ENCODE results near the gene GSG1.

GSG1 gene

DNA sequence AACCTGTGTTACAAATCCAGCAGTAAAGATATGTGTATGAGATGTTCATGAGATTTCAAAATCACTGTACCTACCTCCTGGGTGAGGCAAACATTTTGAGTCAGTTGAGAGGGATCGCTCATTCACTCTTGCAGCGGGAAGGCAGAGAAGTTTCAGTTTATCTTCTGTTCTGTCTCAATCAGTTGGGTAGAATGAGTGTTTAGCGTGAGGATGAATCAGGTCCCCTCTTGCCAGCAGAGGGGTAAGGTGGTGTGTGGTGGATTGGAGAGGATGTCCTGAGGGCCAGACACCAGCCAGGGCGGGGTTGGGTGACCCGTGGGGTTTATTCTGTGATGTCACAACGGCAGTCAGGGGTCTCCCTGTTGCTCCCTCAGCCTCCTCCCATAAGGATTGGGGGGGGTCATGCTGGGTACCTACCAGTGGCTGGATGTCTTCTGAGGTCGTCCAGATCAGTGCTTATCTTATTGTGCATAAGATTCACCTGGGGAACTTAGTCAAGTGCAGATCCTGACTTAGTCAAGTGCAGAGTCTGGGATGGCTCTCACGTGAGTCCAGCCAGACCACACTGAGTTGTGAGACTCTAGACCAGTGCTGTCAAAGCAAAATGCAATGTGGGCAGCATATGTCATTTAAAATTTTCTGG is at the start of gene GSG1:
TSS of gene GSG1 (minus strand) at position 277 of the 643 bp plus-strand sequence. CDS start at position 122, 155 bp downstream.
- peak; percentile 31 to 45 for DNase-seq

DNA sequence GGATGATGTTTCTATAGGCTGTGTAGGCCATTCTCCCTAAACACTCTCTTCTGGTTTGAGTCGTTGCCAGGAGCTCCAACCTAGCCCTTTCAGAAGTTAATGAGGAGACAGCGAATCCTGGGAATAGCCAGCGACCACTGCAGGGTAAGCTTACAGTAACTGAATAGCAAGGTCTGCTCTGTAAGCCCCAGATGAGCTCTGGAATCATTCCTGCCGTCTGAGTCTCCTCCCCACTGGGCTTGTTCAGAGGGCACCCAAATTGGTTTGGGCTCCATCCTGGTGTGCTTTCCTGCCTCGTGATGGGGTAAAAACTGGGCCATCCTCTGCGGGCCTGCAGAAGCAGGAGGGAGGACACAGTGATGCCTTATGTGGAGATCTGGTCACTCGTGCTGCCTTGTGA is 49.7 kb upstream of the GSG1 start:
- no peak for DNase-seq

DNA sequence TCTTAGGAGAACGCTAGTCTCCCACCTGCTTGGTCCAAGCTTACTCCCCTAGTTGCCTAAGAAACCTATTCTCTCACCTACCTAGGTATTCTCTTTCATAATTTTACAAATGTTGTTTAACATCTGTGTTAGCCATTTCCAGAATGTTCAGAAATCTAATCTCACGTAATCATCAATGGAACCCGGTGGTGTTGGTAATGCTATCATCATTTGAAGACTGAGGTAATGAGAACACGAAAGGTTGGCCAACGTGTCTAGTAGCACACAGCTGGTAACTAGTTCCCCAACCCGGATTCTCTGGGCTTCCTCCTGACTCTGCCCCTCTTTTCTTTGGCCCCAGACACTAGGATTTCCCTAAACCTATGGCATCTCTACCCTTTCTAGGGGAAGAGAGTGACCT is 49.3 kb upstream of the GSG1 start:
- no peak for DNase-seq

DNA sequence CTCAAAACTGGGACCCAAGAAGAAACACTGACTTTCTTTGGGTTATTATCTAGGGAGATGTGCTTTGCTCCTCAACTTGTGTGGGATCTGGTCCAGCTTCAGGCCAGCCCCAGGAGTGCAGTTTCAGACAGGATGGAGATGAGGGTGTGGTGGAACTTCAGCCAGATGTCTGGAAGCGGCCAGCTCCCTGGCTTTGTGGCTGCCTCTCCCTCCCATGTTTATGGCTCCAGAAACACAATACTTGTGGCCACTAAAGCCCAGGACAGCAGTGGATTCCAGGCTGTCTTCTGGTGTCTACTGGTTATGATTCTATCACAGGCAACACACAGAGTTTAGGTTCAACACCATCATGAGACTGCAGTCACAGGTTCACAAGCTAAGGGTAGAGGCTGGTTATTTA is 48.8 kb upstream of the GSG1 start:
- no peak for DNase-seq

DNA sequence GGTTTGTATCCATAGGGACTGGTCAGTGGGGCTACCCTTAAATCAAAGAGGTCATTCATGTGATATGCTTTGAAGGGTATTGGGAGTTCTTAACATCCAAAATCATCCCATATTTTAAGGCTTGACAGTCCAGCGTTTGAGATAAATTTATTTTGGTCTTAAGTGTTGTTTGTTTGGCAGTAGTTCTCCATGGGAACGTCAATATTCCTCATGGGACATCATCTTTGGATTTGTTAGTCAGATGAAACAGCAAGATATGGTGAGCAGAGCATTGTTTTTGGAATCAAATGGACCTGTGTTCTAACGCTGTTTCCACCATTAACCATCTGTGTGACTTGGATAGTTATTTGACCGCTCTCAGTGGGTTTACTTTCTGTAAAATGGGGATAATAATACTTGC is 45.9 kb upstream of the GSG1 start:
- no peak for DNase-seq

DNA sequence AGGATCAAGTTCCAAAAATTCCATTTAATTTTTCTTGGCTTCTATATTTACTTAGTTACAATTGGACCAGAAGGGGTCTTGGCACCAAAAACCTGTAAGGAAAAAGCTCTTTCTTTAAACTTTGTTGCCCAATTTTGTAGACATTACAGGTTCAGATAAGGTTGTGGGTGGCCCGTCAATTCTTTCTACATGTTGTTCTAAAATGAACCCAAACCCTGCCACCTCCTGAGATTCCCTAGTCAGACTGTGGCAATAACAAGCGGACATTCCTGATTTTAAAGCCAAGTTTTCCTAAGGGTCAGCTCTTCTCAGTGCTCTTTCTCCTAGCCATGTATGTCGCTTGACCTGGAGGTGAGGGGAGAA is 45.0 kb upstream of the GSG1 start:
- no peak for DNase-seq

DNA sequence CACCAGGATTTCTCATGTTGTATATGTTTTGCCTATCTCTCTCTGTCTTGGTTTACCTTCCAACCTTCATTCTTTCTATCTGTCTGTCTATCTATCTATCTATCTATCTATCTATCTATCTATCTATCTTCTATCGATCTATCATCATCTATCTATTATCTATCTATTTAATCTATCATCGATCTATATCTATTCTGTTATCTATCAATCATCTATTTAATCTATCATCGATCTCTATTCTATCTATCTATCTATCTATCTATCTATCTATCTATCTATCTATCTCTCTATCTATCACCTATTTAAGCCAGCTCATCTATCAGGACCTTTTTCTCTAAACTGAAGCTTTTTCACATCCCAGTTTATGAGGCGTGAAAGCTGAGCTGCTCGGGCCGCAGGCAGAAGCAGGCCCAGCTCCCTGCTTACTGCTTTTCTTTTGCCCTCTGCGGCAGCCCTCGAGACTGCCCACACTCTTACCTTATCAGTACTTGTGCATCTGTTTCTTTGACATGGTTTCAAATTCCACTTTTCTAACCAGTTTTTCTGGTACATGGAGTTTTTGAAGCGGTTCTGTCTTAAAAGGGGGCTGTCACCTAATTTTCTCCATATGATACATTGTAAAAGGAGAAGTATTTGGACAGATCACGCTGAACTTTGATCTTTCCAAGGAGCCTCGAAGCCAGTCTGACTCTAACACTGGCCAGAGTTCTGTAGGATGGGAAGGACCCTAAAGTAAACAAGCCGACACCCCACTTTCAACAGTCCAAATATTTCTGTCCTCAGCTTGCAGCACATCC is 44.4 kb upstream of the GSG1 start:
- DNase-seq = no peak

DNA sequence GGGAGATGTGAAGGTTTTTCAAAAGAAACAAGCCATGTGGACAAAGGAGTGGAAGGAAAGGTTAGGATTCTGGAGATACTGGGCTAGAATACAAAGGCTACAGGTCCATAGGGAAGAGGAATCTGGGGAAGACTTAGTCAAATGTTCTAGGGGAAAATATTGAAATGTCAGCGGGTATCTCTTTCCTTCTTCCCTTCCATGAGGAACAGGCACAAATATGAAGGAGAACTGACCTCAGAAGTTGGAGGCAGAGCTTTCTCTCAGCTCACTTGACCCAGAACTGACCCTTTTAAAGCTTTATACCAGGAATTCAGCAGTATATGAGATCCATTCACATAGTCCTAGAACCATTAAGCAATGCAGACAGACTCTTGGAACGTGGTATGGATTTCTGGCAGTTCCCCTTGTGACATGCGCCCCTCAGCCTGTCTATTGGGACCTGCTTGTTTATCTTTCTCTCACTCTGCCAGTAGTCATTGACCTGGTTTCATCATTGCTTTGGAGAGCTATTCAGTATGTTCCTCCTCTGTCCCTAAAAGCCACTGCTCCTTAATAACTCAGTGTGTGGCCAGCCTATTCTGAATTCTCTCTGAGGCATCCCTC is 43.0 kb upstream of the GSG1 start:
- no peak for DNase-seq

DNA sequence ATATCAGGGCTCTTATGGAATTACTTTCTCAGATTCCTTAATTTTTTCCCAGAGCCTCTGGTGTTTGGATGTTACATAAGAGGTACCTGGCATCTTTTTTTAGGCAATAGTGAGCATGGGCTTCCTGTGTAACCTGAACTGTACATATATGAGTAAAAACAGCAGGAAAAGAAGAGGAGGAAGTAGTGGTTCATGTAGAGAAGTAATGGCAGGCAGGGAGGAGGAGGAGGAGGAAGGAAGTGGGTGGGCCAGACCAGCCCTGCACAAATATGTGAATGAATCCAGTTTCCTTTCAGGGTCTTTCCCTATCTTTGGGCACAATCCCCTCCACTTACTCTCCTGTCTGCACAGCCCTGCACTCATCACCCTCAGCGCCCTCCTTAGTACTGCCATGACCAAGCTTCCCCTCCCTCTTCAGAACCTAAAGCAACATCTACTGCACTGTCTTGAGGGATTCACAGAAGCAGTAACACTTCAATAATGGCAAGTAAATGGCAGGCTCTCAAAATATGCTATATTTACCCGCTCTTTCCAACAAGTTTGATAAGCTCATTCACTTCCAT is 40.9 kb upstream of the GSG1 start:
- no peak for DNase-seq

DNA sequence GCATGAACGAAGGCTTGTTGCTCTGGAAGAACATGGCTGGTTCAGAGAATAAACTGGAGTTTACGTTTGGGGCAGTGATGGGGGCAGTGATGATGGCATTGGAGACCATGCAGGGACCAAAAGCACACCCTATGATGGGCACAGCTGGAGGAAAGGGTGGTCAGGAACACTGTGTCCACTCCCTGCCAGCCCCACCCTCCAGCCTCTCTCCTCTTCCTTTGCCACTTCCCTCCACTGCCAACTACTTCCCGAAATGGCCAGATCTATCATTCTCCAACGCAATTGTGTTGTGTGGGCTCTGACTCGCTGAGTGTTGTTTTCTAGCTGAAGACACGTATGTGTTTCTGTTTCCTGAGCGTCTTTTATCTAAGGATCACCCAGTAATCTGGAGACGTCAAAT is 39.3 kb upstream of the GSG1 start:
- DNase-seq = no peak

DNA sequence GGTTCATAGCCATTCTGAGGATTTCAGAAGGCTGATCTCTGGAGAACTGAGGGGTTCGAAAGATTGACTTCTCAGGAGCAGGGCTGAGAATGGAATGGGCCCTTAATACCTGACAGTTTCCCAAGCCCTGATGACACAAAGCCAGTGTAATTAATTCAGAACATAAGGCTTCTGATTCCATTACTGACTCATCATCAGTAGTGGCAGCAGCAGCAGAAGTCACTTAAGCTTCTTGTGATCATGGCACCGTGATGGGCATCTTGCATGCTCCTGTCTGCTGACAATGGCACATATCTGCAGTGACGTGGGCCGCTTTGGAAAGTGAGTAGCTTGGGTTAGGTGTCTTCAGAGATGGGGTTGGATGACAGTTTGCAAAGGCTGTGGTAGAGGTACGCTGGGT is 38.2 kb upstream of the GSG1 start:
- DNase-seq = no peak

DNA sequence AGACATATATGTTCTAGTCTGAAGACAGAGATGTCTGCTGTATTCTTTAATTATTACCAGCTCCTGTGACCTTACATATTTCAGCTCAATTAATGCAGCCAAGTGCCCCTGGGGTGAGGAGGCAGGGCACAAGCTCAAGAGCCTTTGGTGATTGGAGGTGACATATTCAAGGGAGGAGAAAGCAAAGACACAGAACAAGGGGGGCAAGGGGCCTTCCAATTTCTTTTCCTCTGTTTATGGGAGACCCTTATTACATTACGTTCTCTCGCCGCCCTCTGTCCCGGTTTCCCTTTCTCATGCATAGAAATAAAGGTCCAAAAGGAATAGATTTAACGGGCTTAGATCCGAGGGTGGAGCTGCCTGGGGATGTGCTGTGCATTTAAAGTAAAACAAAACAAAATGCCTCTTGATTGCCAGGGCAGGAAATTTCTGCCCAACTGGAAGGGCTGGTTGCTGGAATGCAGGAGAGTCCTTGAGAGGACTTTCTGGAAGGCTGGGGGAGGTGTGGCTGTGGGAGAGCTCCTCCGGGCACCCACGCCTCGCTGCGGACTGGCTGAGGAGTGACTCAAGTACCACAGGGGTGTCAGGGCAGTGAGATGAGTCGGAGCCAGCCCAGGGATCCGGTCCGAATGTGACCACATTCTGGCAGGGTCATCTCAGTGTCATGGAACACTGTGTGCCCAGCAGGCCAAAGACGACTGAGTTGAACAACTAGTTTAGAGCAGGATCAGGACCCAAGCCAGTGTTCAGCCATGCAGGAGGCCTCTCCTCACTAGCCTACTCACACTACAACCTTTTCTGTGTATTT is 32.1 kb upstream of the GSG1 start:
- no peak for DNase-seq

DNA sequence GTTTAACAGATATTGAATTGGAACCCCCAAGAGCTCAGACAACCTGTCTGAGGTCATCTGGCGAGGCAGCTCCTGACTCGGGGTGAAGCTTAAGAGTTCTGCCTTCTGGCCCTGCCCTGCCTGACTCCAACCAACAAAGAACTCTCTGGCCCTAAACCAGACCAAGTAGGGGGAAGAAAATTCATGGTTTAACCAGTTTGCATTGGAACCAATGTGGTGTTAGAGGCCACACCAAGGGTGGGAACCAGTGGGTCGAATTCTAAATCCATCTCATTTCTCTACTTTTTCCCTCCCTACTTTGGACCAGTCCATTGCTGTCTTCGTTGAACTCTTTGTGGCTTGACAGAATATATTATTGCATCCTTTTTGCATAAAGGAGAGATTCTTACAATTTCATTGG is 30.4 kb upstream of the GSG1 start:
- no peak for DNase-seq

DNA sequence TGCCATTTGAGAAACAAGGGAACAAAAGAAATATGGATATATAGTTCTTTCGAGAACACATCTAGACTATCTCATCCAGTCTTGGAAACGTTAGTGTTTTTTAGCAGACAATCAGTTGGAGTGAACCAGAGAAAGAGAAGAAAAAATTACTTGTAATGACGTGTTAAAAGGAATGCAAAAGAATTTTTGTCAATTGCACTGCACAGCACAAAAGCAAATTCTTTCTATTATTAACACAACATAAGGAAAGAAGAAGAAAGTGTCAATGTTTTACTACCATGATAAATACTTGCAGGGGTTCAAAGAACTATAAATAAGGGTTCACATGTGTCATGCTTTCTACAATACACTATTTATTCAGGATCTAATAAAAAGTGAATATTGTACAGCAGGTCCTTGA is 27.5 kb upstream of the GSG1 start:
- DNase-seq = no peak

DNA sequence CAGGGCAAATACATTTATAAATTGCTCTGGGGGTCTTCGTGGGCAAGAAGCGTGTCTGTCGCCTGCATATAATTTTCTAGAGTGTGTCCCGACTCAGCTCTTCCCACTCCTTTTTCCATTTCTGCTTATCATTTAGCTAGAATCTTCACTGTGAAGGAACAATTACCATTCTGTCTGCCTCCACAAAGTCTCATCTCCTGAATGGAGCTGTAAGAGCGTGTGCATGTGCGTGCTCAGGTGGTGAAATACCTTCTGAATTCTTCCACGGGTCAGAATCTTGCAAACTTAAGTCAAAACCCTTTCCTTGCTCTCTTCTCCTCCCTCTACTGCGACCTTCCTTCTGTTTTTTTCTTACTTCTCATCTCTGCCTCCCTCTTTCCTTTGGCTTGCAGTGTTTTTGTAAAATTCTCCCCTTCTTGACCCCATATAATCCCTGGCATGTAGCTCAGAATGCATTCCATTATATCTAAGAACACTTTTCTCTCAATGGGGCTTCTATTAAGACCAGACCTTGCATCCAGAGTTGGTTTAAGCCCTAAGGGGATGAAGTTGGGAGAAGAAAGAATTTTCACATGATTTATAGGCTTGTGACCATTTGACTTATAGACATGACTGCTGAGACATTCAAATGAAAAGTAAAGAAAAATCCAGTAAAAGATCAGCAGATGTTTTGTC is 25.0 kb upstream of the GSG1 start:
- DNase-seq = no peak

DNA sequence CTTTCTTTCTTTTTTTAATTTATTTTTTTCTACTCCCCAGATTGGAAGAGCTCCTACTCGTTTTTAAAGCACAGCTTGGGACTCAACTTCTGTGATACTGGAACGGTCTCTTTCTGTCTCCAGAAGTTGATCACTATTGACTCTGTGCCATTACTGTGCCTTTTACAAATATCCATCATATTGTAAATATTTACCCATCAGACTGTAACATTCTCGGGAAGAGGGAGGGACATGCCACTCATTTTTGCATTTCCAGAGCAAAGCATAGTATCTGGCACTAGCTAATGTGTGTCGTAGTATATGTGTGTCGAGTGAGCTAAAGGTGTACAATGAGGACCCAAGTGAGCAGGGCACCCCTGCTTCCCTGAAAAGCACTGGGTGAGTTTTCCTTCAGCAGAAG is 24.0 kb upstream of the GSG1 start:
- DNase-seq = no peak

DNA sequence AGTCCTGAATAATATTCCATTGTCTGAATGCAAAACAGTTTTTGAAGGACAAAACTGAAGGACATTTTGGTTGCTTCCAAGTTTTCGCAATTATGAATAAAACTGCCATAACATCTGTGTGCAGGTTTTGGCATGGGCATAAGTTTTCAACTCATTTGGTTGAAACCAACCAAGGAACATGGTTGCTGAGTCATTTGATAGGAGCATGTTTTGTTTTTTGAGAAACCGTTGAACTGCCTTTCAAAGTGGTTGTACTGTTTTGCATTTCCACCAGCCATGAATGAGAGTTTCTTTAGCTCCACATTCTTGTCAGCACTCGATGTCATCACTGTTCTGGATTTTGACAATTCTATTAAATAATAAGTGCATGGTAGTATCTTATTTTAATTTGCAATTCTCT is 23.0 kb upstream of the GSG1 start:
- no peak for DNase-seq

DNA sequence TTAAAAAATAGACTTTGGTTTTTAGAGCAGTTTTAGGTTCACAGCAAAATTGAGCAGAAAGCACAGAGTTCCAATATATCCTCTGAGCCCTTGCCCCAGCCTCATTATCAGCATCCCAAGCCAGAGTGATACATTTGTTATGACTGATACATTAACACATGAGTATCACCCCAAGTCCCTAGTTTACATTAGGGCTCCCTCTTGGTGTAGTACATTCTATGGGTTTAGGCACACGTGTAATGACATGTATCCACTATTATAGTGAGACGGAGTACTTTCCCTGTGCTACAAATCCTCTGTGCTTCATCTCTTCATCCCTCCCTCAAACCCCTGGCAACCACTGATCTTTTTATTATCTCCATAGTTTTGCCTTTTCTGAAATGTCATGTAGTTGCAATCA is 22.5 kb upstream of the GSG1 start:
- DNase-seq = no peak

DNA sequence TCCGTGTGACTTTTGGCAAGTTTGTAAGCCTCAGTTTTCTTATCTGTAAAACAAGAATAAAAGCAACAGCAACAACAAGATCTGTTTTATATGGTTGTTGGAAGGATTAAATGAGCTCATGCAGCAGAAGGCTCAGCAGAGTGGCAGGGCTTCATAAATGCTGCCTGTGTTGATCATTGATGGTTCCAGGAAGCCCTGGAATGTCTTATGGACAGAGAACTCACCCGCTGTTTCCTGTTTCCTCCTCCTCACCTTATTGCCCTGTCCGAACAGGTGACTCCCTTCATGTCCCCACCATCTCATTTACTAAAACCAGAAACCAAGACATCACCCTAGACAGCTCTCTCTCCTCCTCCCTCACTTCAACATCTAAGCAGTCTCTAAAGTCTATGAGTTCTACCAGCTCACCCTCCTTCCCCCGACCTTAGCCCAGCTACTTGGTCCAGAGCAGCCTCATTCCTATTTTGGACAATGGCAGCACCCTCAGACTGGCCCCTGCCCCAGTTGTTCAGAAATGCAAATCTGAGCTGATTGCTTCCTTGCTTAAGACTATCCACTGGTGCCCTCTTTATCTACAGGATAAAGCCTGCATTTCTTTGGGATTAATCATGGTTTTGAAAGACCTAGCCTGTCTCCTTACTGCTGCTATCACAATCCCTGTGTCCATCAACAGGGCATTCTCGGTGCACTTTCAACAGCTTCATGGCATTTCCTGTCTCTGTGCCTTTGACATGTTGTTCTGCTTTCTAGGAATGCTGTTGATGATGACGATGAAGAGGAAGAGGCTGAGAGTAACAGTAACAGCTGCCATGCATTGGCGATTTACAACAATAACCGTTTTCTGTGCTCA is 21.4 kb upstream of the GSG1 start:
- DNase-seq = no peak

DNA sequence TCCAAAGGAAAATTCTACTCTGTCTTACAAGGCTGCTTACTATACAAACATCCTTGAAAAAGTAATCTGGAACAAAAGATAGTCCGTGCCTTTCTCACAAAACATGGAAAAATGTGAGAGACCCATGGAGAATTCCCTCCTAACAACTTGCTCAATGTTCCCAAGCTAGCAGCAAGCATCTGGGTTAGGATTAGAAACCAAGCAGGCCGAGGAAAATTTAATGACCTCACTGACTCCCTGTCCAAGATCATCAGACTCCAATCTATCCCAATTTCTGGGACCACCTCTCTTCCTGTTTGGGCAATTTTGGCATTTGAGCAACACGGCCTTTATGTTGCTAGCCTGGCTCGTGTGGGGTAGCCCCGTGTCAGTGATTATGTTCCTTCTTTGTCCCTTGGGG is 18.1 kb upstream of the GSG1 start:
- no peak for DNase-seq

DNA sequence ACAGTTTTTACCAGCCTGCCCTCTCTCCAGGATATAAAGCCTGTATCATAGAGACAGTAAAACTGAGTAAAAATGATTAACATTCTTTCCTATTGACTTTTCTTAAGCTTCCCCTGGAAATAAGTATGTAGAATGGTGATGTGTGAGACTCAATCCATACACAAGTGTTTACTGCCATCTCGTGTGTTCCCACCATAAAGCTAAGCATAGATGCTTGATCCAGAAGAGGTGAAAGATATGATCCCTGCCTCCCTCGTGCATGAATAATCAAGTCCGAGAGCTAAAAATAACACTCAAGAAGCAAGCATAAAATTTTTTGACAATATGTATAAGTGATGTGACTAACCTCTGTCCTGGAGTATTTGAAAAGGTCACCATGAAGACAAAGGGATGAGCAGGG is 16.9 kb upstream of the GSG1 start:
- no peak for DNase-seq

DNA sequence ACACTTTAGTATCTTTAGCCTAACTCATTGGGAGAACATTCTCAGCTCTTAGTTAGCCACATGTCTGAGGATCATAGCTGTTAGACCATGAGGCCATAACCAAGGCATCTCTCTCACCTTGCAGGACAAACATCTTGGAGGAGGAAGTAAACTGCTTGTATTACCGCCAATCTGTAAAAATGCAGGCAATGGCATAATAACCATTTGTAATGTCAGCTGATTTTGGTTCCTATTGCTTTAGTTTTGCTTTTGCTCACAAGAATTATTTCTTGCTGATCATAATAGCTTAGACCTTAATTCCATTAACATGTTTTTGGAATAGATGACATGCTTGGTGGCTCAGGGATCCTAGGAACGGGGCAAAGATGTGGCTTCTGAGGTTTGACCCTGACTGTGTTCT is 16.4 kb upstream of the GSG1 start:
- DNase-seq = no peak

Measured in activated CD4-positive, alpha-beta T cell treated with anti-CD3 and anti-CD28 coated beads, Interleukin-2, amount 50 U/mL, for 48 hours (primary cell).